SU-DHL-6 (cell line): ENCODE results near the gene DEPDC7.
"Not testable (repeated sequence)": the region's sequence is repeated elsewhere in the genome, so short reads cannot be mapped to it uniquely, and the experiment has no call there.

Experiments
- H2AFZ ChIP-seq: fragments of 200-600 bp; sonication (generic); 2 replicates; pipeline ENCODE4 v1.6.1; 2014; ENCODE audit warnings: low read depth, mild to moderate bottlenecking, moderate library complexity, mixed read lengths, antibody characterized with exemption, low read length; ENCODE audit not compliant: severe bottlenecking
- H3F3A ChIP-seq: fragments of 200-600 bp; shearing (Covaris generic); 2 replicates; pipeline ENCODE4 v1.6.0; 2016; ENCODE audit warnings: antibody characterized with exemption, mild to moderate bottlenecking; ENCODE audit not compliant: insufficient read depth
- H3K27ac ChIP-seq: fragments of 200-600 bp; sonication (generic); 2 replicates; pipeline ENCODE4 v1.5.1; 2016; ENCODE audit warnings: low read depth, mild to moderate bottlenecking, low read length, moderate library complexity, mixed read lengths
- H3K27me3 ChIP-seq: fragments of 200-600 bp; sonication (generic), shearing (Covaris generic); 2 replicates; pipeline ENCODE4 v1.6.0; 2014; ENCODE audit warnings: mild to moderate bottlenecking, low read length
- H3K36me3 ChIP-seq: fragments of 200-600 bp; sonication (generic); 2 replicates; pipeline ENCODE4 v1.6.1; 2014; ENCODE audit warnings: mild to moderate bottlenecking, low read length, mixed read lengths
- H3K4me2 ChIP-seq: fragments of 300-600, 200-600 bp; shearing (Covaris generic), sonication (generic); 2 replicates; pipeline ENCODE4 v1.6.0; 2014; ENCODE audit warnings: low read length, low read depth, mild to moderate bottlenecking; ENCODE audit not compliant: poor library complexity, severe bottlenecking
- H3K4me3 ChIP-seq: fragments of 200-600 bp; sonication (generic); 2 replicates; pipeline ENCODE4 v1.5.1; 2014; ENCODE audit warnings: antibody characterized with exemption, low read length, mild to moderate bottlenecking, mixed read lengths; ENCODE audit not compliant: insufficient read depth, poor library complexity, severe bottlenecking
- H3K79me2 ChIP-seq: fragments of 200-600 bp; sonication (generic); 2 replicates; pipeline ENCODE4 v1.6.1; 2014; ENCODE audit warnings: mild to moderate bottlenecking, low read length, moderate library complexity; ENCODE audit not compliant: insufficient read depth
- H3K9ac ChIP-seq: fragments of 200-600 bp; sonication (generic); 2 replicates; pipeline ENCODE4 v1.7.0; 2014; ENCODE audit warnings: mild to moderate bottlenecking, low read length
- H3K9me2 ChIP-seq: fragments of 200-600 bp; sonication (generic); replicated peaks from 2 replicates; pipeline ENCODE4 v1.6.1; 2014; ENCODE audit warnings: low read length; ENCODE audit not compliant: insufficient read depth
- H3K9me3 ChIP-seq: fragments of 200-600 bp; sonication (generic); 2 replicates; pipeline ENCODE4 v1.6.1; 2014; ENCODE audit warnings: low read length, mixed read lengths; ENCODE audit not compliant: insufficient read depth
- H4K20me1 ChIP-seq: fragments of 200-600 bp; sonication (generic); 2 replicates; pipeline ENCODE4 v1.6.1; 2014; ENCODE audit warnings: low read depth, mild to moderate bottlenecking, antibody characterized with exemption, low read length, moderate library complexity, mixed read lengths
- EZH2phosphoT487 ChIP-seq: fragments of 200-600 bp; sonication (generic), shearing (Covaris generic); conservative IDR thresholded peaks from 2 replicates; pipeline ENCODE4 v1.6.1; 2018; ENCODE audit warnings: mild to moderate bottlenecking, antibody characterized with exemption, low read length, moderate library complexity, mixed read lengths
- TF ChIP-seq, protein P1 (sequence below): fragments of 200-600 bp; sonication (generic); IDR thresholded peaks from one replicate; pipeline ENCODE4 v1.5.1; 2017; ENCODE audit warnings: antibody characterized with exemption, mild to moderate bottlenecking, low read length, moderate library complexity; ENCODE audit not compliant: insufficient read depth, poor library complexity, severe bottlenecking

The DEPDC7 gene

DNA sequence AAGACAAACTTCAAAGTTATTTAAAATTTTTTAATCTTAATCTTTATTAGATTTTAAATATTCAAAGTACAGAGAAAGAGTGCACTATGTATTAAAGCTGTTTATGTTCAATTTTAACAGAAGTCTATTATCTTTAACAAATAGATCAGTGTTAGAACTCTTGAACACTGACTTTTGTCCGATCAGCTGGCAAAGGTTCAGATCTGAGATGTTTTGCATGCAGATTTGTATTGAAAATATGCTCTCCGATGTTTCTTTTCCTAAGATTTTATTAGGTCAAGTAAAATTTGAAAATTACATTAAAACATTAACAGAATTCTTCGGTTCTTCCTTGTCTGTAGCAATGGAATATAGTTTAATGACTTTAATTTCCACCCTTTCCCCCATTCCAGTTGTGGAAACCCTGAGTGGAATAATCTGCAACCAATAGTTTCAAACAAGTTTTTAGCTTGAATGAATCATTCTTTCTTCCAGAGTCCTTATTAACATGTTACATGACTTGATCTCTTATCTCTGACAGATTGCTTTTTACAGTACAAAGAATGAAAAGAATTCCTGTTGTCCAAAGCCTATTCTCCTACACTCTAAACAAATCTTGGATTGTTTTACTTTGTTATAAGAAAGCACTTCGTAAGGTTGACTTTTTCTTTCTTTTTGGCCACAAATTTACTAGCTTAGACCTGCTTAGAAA lies 12.3 kb downstream of the DEPDC7 start:
- Histone ChIP-seq H3K9ac (no peak overlapping the region), H3K9me2 (no peaks in the 10 kb centered on the region), H3K27me3 (no peaks in the 10 kb centered on the region), H3K4me2 (no peak overlapping the region), H4K20me1 (no peaks in the 10 kb centered on the region), H3F3A (no peaks in the 10 kb centered on the region), H3K4me3 (no peak overlapping the region), H3K36me3 (no peaks in the 10 kb centered on the region), H3K79me2 (no peaks in the 10 kb centered on the region), H3K27ac (no peak overlapping the region), H3K9me3 (no peaks in the 10 kb centered on the region), H2AFZ (no peak overlapping the region)
- TF ChIP-seq, protein P1, sequence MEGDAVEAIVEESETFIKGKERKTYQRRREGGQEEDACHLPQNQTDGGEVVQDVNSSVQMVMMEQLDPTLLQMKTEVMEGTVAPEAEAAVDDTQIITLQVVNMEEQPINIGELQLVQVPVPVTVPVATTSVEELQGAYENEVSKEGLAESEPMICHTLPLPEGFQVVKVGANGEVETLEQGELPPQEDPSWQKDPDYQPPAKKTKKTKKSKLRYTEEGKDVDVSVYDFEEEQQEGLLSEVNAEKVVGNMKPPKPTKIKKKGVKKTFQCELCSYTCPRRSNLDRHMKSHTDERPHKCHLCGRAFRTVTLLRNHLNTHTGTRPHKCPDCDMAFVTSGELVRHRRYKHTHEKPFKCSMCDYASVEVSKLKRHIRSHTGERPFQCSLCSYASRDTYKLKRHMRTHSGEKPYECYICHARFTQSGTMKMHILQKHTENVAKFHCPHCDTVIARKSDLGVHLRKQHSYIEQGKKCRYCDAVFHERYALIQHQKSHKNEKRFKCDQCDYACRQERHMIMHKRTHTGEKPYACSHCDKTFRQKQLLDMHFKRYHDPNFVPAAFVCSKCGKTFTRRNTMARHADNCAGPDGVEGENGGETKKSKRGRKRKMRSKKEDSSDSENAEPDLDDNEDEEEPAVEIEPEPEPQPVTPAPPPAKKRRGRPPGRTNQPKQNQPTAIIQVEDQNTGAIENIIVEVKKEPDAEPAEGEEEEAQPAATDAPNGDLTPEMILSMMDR = no peak
- TF ChIP-seq EZH2phosphoT487 = no peak

DNA sequence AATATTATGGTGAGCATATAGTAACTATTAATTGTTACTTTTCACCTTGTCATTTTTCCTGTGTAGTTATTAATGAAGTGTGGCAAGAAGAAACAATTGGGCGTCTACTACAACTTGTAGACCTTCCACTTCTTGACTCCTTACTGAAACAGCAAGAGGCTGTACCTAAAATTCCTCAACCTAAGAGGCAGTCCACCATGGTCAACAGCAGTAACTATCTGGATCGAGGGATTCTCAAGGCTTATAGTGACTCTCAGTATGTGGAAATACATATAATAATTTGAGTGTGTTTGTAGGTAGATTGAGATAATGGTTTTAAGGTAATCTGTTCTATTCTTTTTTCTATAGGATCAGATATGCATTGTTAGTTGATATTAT lies 12.8 kb downstream of the DEPDC7 start:
- no peaks in the 10 kb centered on the region for H3K9me3 ChIP-seq
- H3K36me3 ChIP-seq = no peaks in the 10 kb centered on the region
- H3K27me3 ChIP-seq = no peaks in the 10 kb centered on the region
- no peak for TF ChIP-seq EZH2phosphoT487
- TF ChIP-seq, protein P1 = no peak
- H2AFZ ChIP-seq = no peak overlapping the region
- no peak overlapping the region for H3K27ac ChIP-seq
- H3F3A ChIP-seq = no peaks in the 10 kb centered on the region
- H4K20me1 ChIP-seq = no peaks in the 10 kb centered on the region
- H3K4me2 ChIP-seq = no peak overlapping the region
- H3K4me3 ChIP-seq = no peak overlapping the region
- H3K79me2 ChIP-seq = no peaks in the 10 kb centered on the region
- H3K9me2 ChIP-seq = no peaks in the 10 kb centered on the region
- no peak overlapping the region for H3K9ac ChIP-seq

DNA sequence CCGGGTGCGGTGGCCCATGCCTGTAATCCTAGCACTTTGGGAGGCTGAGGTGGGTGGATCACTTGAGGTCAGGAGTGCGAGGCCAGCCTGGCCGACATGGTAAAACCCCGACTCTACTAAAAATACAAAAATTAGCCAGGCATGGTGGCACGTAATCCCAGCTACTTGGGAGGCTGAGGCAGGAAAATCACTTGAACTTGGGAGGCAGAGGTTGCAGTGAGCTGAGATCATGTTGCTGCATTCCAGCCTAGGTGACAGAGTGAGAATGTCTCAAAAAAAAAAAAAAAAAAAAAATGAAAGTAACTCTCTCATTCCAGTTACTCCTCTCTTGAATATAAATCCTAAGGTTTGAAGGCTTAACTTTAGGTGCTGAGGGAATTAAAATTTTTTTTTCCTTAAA lies 13.5 kb downstream of the DEPDC7 start:
- H3K27me3 ChIP-seq, H2AFZ ChIP-seq, H4K20me1 ChIP-seq, H3K4me2 ChIP-seq, H3K9me3 ChIP-seq, H3F3A ChIP-seq, H3K79me2 ChIP-seq, H3K4me3 ChIP-seq, H3K9me2 ChIP-seq, H3K36me3 ChIP-seq, H3K27ac ChIP-seq, H3K9ac ChIP-seq: not testable (repeated sequence)

DNA sequence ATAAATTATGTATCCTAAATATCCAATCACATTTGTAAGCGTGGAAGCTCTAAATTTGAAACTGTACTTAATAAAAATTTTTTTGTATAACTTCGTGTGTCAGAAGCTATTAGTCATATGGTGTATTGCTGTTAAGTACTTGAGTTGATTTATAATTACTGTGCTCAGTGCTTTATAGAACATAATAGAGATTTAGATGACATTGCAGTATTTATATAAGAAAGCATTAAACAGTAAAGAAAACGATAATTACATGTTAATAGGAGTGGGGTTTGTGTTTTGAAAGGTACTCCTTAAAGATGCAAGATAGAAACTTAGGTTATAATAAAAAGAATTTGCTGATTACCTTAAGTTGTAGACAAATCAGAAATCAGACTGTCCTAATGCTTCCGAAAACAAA lies 17.8 kb downstream of the DEPDC7 start:
- no peaks in the 10 kb centered on the region for H3K79me2 ChIP-seq
- H3K9ac ChIP-seq = no peak overlapping the region
- TF ChIP-seq, protein P1 = no peak
- no peak for TF ChIP-seq EZH2phosphoT487
- H3F3A ChIP-seq = no peaks in the 10 kb centered on the region
- H3K9me3 ChIP-seq = no peaks in the 10 kb centered on the region
- no peaks in the 10 kb centered on the region for H4K20me1 ChIP-seq
- H3K9me2 ChIP-seq = no peaks in the 10 kb centered on the region
- no peak overlapping the region for H3K27ac ChIP-seq
- no peaks in the 10 kb centered on the region for H3K36me3 ChIP-seq
- H3K4me2 ChIP-seq = no peak overlapping the region
- no peaks in the 10 kb centered on the region for H3K27me3 ChIP-seq
- H3K4me3 ChIP-seq = no peak overlapping the region
- H2AFZ ChIP-seq = no peak overlapping the region
